ENCODE measurements around the gene AADAC.
A peak's percentile ranks its signal among the peaks of the same experiment; 100 is the strongest.
"Not testable (repeated sequence)": the region's sequence is repeated elsewhere in the genome, so short reads cannot be mapped to it uniquely, and the experiment has no call there.

The AADAC gene

DNA sequence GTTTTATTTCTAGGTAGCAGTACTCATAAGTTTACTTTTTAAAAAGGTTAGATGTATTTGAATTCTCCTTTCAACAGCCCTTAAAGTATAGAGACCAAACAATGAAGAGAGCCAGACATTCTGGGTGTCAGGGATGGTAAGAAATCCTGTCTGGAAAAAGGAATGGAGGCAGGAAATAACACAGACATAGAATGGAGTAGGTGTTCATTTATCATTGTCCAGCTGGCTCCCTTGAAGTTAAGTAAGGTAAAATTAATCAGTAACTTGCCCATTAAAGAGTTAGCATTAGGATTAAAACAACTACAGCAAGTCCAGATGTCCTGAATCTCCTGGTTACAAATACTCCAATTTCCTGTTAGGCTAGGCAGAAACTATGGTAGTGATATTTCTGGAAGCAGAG lies 46.0 kb downstream of the AADAC start:
- ATAC-seq: no peak

DNA sequence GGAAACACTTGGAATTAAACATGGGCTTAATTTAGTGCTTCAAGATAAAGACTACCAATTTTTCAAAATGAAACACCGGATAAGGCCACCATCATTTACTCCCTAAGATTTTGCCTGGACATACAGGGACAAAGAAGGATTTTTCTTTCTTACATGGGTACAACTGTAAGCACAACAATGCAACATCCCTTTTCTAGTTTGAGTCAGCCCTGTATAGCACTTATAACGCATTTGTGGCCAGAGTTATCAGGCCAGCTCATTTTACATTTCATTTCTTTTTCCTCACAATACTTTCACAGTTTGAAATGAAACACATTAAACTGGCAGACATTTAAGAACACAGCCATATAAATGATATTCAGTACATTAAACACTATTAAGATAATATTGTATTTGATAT lies 49.7 kb downstream of the AADAC start:
- no peak for ATAC-seq

DNA sequence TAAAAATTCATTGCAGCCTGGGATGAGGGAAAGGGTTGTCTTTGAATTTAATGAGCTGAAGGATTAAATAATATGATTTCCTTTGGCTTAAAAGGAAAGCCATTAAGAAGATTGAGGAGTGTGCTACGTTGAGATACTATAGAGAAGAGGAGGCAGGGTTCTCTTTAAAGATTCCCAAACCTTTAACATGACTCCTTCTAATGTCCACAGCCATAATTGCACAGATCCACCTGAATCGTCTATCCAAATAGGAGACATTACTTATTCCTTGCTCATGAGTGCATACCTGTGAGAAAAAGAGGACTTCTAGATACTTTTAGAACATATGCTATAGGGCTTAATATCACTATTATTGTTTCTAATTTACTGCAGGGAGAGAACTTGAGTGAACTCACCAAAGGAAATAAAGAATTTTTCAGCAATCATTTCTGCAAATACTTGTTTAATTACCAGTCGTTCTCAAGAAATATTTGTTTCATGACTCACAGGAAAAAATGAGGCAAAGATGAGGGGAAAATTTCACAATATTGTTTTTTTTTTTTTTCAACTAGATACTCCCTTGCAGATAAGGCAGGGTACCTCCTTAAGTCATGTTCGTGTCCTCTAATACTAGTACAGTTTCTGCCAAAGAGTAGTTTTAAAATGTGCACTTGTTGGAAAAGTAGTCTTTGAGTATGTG lies 50.6 kb downstream of the AADAC start:
- ATAC-seq: no peak

DNA sequence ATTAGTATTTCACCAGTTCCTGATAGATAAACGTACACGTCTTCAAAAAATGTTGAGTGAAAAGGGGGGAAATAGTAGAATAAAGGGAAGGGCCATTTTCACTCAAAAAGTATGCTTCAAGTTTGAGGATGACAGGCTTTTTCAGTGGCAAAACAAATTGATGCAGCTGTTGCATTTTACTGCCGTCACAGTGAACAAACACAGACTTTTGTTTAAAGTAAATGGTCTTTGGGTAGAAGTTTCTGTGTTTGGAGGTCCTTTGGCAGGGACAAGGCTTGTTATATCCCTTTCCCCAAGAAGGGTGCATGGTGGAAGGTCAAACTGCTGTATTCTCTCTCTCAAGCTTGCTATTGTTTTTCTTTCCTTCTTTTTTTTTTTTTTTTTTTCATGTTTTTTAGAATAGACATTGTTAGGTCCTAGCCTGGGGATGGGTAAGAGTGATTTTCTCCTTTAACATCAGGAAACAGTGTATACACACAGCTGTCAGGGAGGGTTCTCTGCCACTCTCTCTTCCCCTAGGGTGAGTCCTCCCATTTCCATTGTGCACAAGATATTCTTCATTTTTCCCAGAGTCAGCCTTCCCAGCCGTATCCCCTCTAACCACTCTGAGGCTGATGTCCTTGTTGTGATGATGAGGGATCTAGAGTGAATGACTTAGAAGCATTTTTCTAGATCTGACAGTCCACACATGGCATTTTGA lies 52.9 kb downstream of the AADAC start:
- no peak for ATAC-seq

DNA sequence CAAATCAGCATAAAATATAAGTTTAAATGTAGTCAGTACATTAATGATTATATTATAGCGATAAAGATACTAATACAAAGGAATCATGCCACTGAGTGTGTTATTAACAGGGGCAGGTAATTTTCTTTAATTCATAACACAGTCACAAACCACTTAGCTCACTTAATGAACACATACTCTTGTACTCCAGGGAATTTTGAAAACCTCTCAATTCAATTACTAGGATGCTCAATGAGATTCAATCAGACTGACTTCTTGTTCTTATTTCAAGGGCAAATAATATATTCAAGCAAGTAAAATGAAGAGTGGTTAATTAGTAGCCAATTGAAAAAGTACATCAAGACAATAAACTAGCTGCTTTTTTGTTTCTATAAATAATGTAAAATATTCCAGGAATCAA lies 53.8 kb downstream of the AADAC start:
- no peak for ATAC-seq

DNA sequence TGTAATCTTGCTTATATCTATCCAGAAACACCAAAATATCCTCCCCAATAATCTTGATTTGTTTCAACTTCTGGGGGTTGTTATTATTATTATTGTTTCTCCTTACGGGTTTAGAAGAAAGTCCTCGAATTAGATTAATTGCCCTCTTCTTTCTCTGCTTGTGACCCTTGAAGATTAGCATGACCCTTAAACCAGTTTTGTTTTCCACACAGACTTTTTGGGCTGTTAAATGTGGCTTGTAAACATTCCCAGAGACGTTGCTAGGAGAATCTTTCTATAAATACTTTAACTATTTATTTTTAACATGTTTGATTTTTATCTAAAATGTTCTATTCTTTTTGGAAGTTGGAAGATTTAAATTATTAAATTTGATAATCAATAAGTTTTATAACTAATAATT lies 55.3 kb downstream of the AADAC start:
- ATAC-seq: no peak

DNA sequence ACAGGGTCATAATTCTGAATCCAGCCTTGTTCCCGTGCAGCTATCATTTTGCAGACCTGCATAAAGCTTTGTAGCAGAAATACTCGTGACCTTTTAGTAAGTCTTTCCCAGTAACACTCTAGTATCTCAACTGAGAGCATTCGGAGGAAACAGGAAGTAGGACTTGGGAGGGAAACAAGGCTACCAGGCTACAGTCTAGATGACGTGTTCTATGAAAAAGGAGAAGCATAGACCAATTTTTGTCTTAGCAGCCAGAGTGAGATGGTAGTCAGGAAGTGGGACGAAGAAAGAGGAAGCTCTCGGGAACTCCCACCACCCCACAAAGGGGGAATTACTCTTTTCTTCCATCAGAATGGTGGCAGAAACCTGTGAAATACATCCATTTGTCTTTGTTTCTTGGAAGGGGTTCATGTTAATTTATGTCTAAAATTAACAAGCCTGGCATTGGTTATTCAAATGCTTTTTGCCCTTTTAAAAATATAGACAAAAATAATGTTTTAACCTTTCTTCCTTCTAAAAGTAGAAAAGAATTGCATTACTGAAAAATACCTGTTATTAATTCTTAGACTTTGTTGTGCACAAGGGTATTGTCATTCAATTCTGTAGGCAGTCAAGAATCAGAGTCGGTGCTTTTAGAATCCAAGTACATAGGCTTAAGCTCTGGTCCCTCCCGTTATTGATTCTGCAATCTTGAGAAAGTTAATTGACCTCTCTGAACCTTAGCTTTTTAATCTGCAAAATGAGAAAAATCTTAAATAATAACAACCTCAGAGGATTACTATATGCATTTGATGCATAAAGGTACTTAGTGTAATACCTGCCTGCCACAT lies 57.9 kb downstream of the AADAC start:
- peak; percentile 41 to 56 for ATAC-seq

DNA sequence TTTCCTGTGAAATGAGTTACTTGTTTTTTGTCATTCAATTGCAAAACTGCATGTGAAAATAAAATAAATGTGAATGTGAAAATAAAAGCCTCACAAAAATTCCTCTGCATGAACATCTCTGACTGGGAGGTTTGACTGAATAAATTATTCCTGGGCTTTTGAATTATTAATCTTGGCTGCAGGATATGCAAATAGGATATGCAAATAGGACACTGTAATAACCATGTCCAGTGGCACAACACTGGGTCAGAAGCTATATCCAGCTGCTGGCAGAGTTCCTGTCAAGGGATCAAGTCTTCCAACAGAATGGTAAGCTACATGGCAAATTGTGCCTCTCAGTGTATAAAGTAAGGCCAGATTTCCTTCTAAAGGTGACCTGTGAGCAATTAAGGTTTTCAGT lies 59.5 kb downstream of the AADAC start, which contains the start of gene SUCNR1:
TSS of gene SUCNR1 (plus strand) at position 246 of the 400 bp plus-strand sequence. CDS start 6,250 bp downstream, outside the sequence.
- no peak for ATAC-seq

DNA sequence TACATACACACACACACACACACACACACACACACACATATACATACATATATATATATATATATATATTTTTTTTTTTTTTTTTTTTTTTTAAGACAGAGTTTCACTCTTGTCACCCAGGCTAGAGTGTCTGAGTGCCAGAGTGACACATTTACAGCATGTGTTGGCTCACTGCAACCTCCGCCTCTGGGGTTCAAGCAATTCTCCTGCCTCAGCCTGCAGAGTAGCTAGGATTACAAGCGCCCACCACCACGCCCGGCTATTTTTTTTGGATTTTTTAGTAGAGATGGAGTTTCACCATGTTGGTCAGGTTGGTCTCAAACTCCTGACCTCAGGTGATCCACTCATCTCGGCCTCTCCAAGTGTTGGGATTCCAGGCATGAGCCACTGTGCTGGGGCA lies 60.2 kb downstream of the AADAC start:
- not testable (repeated sequence) for ATAC-seq

DNA sequence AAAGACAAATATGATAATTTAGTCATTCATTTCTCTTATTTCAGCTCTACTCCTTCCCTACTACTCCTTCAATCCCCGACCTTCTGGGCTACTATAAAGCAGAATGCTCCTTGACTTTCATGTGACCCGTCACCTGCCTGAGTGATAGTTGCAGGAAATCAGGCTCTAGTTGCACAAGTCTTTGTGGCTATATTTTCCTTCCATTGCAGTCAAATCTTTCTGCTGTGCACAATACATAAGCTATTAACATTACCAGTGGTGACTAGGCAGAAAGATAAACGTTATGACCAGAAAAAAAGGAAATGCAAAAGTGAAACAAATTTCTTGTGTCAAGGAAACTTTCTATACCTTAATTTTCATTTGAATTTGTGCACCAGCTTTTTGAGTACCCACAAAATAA lies 61.8 kb downstream of the AADAC start:
- no peak for ATAC-seq

DNA sequence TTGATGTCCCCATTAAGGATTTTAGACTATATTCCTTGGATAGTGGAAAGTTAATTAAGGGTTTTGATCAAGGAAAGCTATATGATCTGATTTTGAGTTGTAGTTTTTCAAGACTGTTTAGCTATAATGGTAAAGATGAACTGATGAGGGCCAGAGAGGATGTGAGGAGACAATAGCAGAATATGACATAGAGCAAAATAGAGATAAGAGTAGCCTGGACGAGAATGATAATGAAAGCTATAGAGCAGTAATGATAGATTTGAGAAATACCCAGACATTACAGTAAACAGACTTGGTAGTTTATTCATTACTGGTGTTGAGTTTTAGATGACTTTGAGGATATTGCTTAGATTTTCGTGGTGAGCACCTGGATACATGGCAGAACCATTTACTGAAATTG lies 63.4 kb downstream of the AADAC start:
- no peak for ATAC-seq

Data from activated CD4-positive, CD25-positive, alpha-beta regulatory T cell treated with anti-CD3 and anti-CD28 coated beads, Interleukin-2, amount 50 U/mL, for 24 hours (primary cell).